PC-3 (cell line): Measurements from ENCODE around the gene UBE2D3. TPM values are rescaled to one million over a fixed set of nuclear protein-coding genes. Genes with fewer than 3 reads are reported as not detected.

ENCODE experiments used
- ATAC-seq: fragments of 200-7000 bp; cut with Tn5 transposase; 2 replicates; pipeline ENCODE4 v1.9.1; 2020; ENCODE audit warnings: mild to moderate bottlenecking, moderate library complexity
- BruUV-seq: library from RNA; stranded (reverse); fragments of 400-500 nt; replicated peaks from 2 replicates; lab custom pipeline; 2021; lab: Mats Ljungman, UMichigan
- CTCF ChIA-PET: fragments of 300-600 bp; sonication (Branson Sonifier 250); formaldehyde crosslinking; loops from one replicate; lab custom pipeline; 2022; ENCODE audit warnings: antibody characterized with exemption; lab: Charles Lee
- POLR2A ChIA-PET: fragments of 300-600 bp; sonication (Branson Sonifier 250); formaldehyde crosslinking; loops from one replicate; lab custom pipeline; 2022; ENCODE audit warnings: antibody characterized with exemption; ENCODE audit not compliant: unreplicated experiment; lab: Charles Lee
- DNase-seq: peaks from one replicate; pipeline ENCODE4 v3.0.0-alpha.2; 2015
- H2AFZ ChIP-seq: fragments of 300-600 bp; sonication (generic); 2 replicates; pipeline ENCODE4 v1.6.0; 2016; ENCODE audit warnings: antibody characterized with exemption, low read length
- H3F3A ChIP-seq: fragments of 300-600 bp; sonication (generic); one replicate; pipeline ENCODE4 v1.6.0; 2017; ENCODE audit warnings: antibody characterized with exemption, low read length, control low read depth, mild to moderate bottlenecking; ENCODE audit not compliant: unreplicated experiment
- H3K27ac ChIP-seq: fragments of 300-600 bp; sonication (generic); 2 replicates; pipeline ENCODE4 v1.5.1; 2016; ENCODE audit warnings: mild to moderate bottlenecking, low read length
- H3K27me3 ChIP-seq: fragments of 300-600 bp; sonication (generic); 2 replicates; pipeline ENCODE4 v1.6.1; 2016; ENCODE audit warnings: low read length, mixed read lengths
- H3K36me3 ChIP-seq: fragments of 300-600 bp; sonication (generic); 2 replicates; pipeline ENCODE4 v1.6.1; 2016; ENCODE audit warnings: low read depth, mixed run types, low read length, mixed read lengths
- H3K4me1 ChIP-seq: fragments of 300-600 bp; sonication (generic); 2 replicates; pipeline ENCODE4 v1.5.1; 2016; ENCODE audit warnings: low read length; ENCODE audit not compliant: insufficient read depth
- H3K4me2 ChIP-seq: fragments of 300-600 bp; sonication (generic); 2 replicates; pipeline ENCODE4 v1.6.0; 2016; ENCODE audit warnings: low read length
- H3K4me3 ChIP-seq: fragments of 300-600 bp; sonication (generic); 2 replicates; pipeline ENCODE4 v1.5.1; 2016; ENCODE audit warnings: mild to moderate bottlenecking, low read length, mixed read lengths
- H3K79me2 ChIP-seq: fragments of 300-600 bp; sonication (generic); 2 replicates; pipeline ENCODE4 v1.6.1; 2017; ENCODE audit warnings: low read length, mixed read lengths
- H3K9ac ChIP-seq: fragments of 300-600 bp; sonication (generic); 2 replicates; pipeline ENCODE4 v1.6.0; 2016; ENCODE audit warnings: mild to moderate bottlenecking, low read length
- H3K9me2 ChIP-seq: fragments of 300-600 bp; sonication (generic); replicated peaks from 2 replicates; pipeline ENCODE4 v1.6.1; 2016; ENCODE audit warnings: mixed run types, low read length, mixed read lengths
- H3K9me3 ChIP-seq: fragments of 300-600 bp; sonication (generic); 2 replicates; pipeline ENCODE4 v1.6.1; 2016; ENCODE audit warnings: low read length, mixed read lengths
- H4K20me1 ChIP-seq: fragments of 300-600 bp; sonication (generic); 2 replicates; pipeline ENCODE4 v1.6.1; 2016; ENCODE audit warnings: low read length, mixed read lengths
- EZH2 ChIP-seq: fragments of 300-600 bp; sonication (generic); IDR thresholded peaks from one replicate; pipeline ENCODE4 v1.6.1; 2017; ENCODE audit warnings: antibody characterized with exemption, mild to moderate bottlenecking, low read length; ENCODE audit not compliant: unreplicated experiment
- EZH2phosphoT487 ChIP-seq: fragments of 300-600 bp; sonication (generic); IDR thresholded peaks from 2 replicates; pipeline ENCODE4 v1.6.1; 2018; ENCODE audit warnings: mild to moderate bottlenecking, antibody characterized with exemption, low read length, borderline replicate concordance
- intact Hi-C: fragments of 100-400 bp; cut with micrococcal nuclease; formaldehyde crosslinking; loops from 2 replicates; pipeline ENCODE4 v1.9.0; 2023
- total RNA-seq: library from RNA; depleted of rRNA; stranded (reverse); fragments of >200 nt; gene quantifications from 2 replicates; pipeline ENCODE4 v1.2.3, GENCODE V29; 2014
- TF ChIP-seq, protein P1 (sequence below): fragments of 300-600 bp; sonication (generic); conservative IDR thresholded peaks from 2 replicates; pipeline ENCODE4 v1.5.1; 2017; ENCODE audit warnings: antibody characterized with exemption, low read depth, mild to moderate bottlenecking, low read length

The UBE2D3 gene
- total RNA-seq, 1 experiment from 2014 or later: 435 TPM

DNA sequence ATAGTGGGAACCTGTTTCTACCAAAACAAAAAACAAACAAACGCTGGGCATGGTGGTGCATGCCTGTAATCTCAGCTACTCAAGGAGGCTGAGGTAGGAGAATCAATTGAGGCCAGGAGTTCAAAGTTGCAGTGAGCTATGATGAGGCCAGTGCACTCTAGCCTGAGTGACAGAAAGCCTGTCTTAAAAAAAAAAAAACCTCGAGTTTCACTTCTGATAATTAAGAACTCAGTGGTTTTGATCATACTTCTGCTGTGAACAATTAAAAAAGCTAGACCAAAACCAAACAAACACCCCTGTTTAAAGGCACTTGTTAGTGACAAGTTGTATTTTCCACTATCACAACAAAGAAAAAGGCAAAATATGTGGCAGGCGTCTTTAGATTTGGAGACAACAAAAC lies 15.0 kb upstream of the UBE2D3 start:
- ChIA-PET POLR2A (no interaction called here), CTCF (no interaction called here)
- BruUV-seq: no TSS peak

DNA sequence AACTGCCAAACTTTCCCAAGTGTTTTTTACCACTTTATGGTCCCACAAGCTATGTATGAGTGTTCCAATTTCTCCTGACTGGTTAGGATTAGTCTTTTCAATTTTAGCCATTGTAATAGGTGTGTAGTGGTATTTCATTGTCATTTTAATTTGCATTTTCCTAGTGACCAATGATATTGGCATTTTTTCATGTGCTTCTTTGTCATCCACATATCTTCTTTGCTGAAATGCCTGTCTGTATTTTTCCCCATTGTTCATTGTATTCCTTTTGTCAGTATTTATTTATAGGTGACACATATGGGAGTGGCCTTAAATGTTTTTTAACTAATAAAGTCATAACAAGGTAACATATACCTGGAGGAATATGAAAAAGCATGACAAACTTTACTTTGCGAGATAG lies 9.2 kb upstream of the UBE2D3 start:
- peak; percentile 25 for DNase-seq
- ChIA-PET CTCF (no interaction called here), POLR2A (interaction anchor here (0.6 kb wide), 1 partner anchor 75 kb away, joined by 5 read pairs; no protein-coding TSS in a partner anchor)
- intact Hi-C loops: no loop called here
- Histone ChIP-seq H3K27ac (no peak overlapping the region), H4K20me1 (no peaks in the 10 kb centered on the region), H3K9ac (no peak overlapping the region), H3F3A (no peaks in the 10 kb centered on the region), H3K27me3 (no peaks in the 10 kb centered on the region), H3K9me2 (no peaks in the 10 kb centered on the region), H3K4me3 (no peak overlapping the region), H3K36me3 (no peaks in the 10 kb centered on the region), H2AFZ (no peak overlapping the region), H3K9me3 (no peaks in the 10 kb centered on the region), H3K4me1 (peaks cover 4% of the 10 kb centered on the region; the same call in 1 of the 2 replicates), H3K4me2 (no peak overlapping the region), H3K79me2 (no peaks in the 10 kb centered on the region)
- BruUV-seq: no TSS peak
- peak; percentile 49 for ATAC-seq
- TF ChIP-seq, protein P1, sequence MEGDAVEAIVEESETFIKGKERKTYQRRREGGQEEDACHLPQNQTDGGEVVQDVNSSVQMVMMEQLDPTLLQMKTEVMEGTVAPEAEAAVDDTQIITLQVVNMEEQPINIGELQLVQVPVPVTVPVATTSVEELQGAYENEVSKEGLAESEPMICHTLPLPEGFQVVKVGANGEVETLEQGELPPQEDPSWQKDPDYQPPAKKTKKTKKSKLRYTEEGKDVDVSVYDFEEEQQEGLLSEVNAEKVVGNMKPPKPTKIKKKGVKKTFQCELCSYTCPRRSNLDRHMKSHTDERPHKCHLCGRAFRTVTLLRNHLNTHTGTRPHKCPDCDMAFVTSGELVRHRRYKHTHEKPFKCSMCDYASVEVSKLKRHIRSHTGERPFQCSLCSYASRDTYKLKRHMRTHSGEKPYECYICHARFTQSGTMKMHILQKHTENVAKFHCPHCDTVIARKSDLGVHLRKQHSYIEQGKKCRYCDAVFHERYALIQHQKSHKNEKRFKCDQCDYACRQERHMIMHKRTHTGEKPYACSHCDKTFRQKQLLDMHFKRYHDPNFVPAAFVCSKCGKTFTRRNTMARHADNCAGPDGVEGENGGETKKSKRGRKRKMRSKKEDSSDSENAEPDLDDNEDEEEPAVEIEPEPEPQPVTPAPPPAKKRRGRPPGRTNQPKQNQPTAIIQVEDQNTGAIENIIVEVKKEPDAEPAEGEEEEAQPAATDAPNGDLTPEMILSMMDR: no peak
- no peak for TF ChIP-seq EZH2phosphoT487
- TF ChIP-seq EZH2: no peak

More for the DNA sequence above, 15.0 kb upstream of the UBE2D3 start:
- H2AFZ ChIP-seq: no peak overlapping the region
- no peak overlapping the region for H3K27ac ChIP-seq
- no peaks in the 10 kb centered on the region for H3K27me3 ChIP-seq
- H4K20me1 ChIP-seq: no peaks in the 10 kb centered on the region
- no peak overlapping the region for H3K9ac ChIP-seq
- no peak for TF ChIP-seq EZH2phosphoT487
- no peak for TF ChIP-seq EZH2
- TF ChIP-seq, protein P1: no peak
- no peak overlapping the region for H3K4me3 ChIP-seq
- H3F3A ChIP-seq: no peaks in the 10 kb centered on the region
- no peaks in the 10 kb centered on the region for H3K9me2 ChIP-seq
- H3K36me3 ChIP-seq: no peaks in the 10 kb centered on the region
- H3K4me2 ChIP-seq: no peak overlapping the region
- DNase-seq: no peak
- ATAC-seq: no peak
- no peaks in the 10 kb centered on the region for H3K9me3 ChIP-seq
- no peaks in the 10 kb centered on the region for H3K79me2 ChIP-seq
- intact Hi-C loops: no loop called here
- H3K4me1 ChIP-seq: no peaks in the 10 kb centered on the region

DNA sequence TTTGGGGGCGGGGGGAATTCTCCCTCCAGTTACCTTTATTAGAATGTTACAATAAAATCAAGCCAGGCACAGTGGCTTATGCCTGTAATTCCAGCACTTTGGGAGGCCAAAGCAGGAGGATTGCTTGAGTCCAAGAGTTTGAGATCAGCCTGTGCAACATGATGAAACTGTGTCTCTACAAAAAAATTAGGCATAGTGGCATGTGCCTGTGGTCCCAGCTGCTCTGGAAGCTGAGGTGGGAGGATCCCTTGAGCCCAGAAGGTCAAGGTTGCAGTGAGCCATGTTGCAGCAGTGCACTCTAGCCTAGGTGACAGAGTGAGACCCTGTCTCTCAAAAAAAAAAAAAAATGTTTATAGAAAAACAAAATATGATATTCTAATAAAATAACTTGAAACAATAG lies 5.3 kb upstream of the UBE2D3 start:
- intact Hi-C loops: no loop called here
- H3K4me1 ChIP-seq: peaks cover 13% of the 10 kb centered on the region
- no peak for ATAC-seq
- POLR2A ChIA-PET: no interaction called here
- no peak for DNase-seq
- no peak overlapping the region for H3K4me2 ChIP-seq
- H3K9me3 ChIP-seq: no peaks in the 10 kb centered on the region
- H3K4me3 ChIP-seq: no peak overlapping the region
- peaks cover 10% of the 10 kb centered on the region for H3K79me2 ChIP-seq
- no peak overlapping the region for H3K27ac ChIP-seq
- no peak overlapping the region for H2AFZ ChIP-seq
- H3K9me2 ChIP-seq: no peaks in the 10 kb centered on the region
- CTCF ChIA-PET: no interaction called here
- no peak overlapping the region for H3K9ac ChIP-seq
- TF ChIP-seq EZH2: no peak
- TF ChIP-seq, protein P1: no peak
- TF ChIP-seq EZH2phosphoT487: no peak
- no TSS peak for BruUV-seq
- H3F3A ChIP-seq: no peaks in the 10 kb centered on the region
- no peaks in the 10 kb centered on the region for H3K36me3 ChIP-seq
- H4K20me1 ChIP-seq: no peaks in the 10 kb centered on the region
- H3K27me3 ChIP-seq: no peaks in the 10 kb centered on the region
